ENCODE measurements around the gene LRRD1. TPM values are rescaled to one million over a fixed set of nuclear protein-coding genes. Genes with fewer than 3 reads are reported as not detected.

LRRD1 gene
- total and polyA plus RNA-seq, 11 donors: 0.17 to 0.33 (median 0.19) TPM; not detected in 7

- TF ChIP-seq POLR2A (IDR thresholded peaks at IDR 0.05) (no peak), CTCF (IDR thresholded peaks at IDR 0.05) (no peak)
- intact Hi-C loops (cut with DNase I): loop anchor here in 1 of 10 donors (10.0 kb wide), 1 partner anchor 122 kb away; no protein-coding TSS in a partner anchor
- Histone ChIP-seq H3K9me3 (peaks cover 0 to 6% (median 0%) of the 10 kb centered on the region in 12 donors), H3K4me1 (no peaks in the 10 kb centered on the region), H3K27ac (no peak overlapping the region), H3K27me3 (no peaks in the 10 kb centered on the region), H3K4me3 (no peak overlapping the region), H3K36me3 (peaks cover 0 to 99% (median 87%) of the 10 kb centered on the region in 9 donors)
- no peak for DNase-seq
- WGBS, 4 donors: 94 to 95% (median 95%) methylated on average over 4 of the region's 4 CpGs
- no peak for ATAC-seq
These were observed 48.0 kb upstream of the LRRD1 start for GRCh38 chr7:92226981-92227380.

- H3K36me3 ChIP-seq: peaks cover 0 to 100% (median 95%) of the 10 kb centered on the region in 9 donors
- TF ChIP-seq CTCF (IDR thresholded peaks at IDR 0.05) (no peak), POLR2A (IDR thresholded peaks at IDR 0.05) (no peak)
- H3K9me3 ChIP-seq: no peaks in the 10 kb centered on the region
- no peaks in the 10 kb centered on the region for H3K27me3 ChIP-seq
- WGBS, 4 donors: 96 to 98% (median 97%) methylated on average over 3 of the region's 3 CpGs
- intact Hi-C loops (cut with DNase I): loop anchor here in 1 of 10 donors (10.0 kb wide), 1 partner anchor 117 kb away; no protein-coding TSS in a partner anchor
- DNase-seq (no peak), ATAC-seq (no peak)
- H3K4me1 ChIP-seq: no peaks in the 10 kb centered on the region
- no peak overlapping the region for H3K27ac ChIP-seq
- no peak overlapping the region for H3K4me3 ChIP-seq
These were observed 42.8 kb upstream of the LRRD1 start for GRCh38 chr7:92221766-92222165.

GRCh38 chr7:92206672-92207071 lies 27.7 kb upstream of the LRRD1 start:
- Histone ChIP-seq H3K36me3 (peaks cover 0 to 98% (median 85%) of the 10 kb centered on the region in 9 donors), H3K27ac (no peak overlapping the region), H3K4me3 (no peak overlapping the region), H3K4me1 (no peaks in the 10 kb centered on the region), H3K27me3 (no peaks in the 10 kb centered on the region), H3K9me3 (peaks cover 0 to 19% (median 5%) of the 10 kb centered on the region in 12 donors)
- TF ChIP-seq POLR2A (IDR thresholded peaks at IDR 0.05) (no peak), CTCF (IDR thresholded peaks at IDR 0.05) (no peak)
- no peak for DNase-seq
- no peak for ATAC-seq
- intact Hi-C loops (cut with DNase I): no loop called here
- 96 to 100% (median 98%) methylated on average over 1 of the region's 1 CpG for WGBS, 4 donors

GRCh38 chr7:92205987-92206386 lies 27.0 kb upstream of the LRRD1 start:
- 98 to 100% (median 99%) methylated on average over 1 to 3 of the region's 3 CpGs for WGBS, 4 donors
- Histone ChIP-seq H3K27me3 (no peaks in the 10 kb centered on the region), H3K27ac (no peak overlapping the region), H3K9me3 (peaks cover 0 to 19% (median 5%) of the 10 kb centered on the region in 12 donors), H3K4me1 (no peaks in the 10 kb centered on the region), H3K36me3 (peaks cover 0 to 98% (median 85%) of the 10 kb centered on the region in 9 donors), H3K4me3 (no peak overlapping the region)
- DNase-seq (no peak), ATAC-seq (no peak)
- TF ChIP-seq POLR2A (IDR thresholded peaks at IDR 0.05) (no peak), CTCF (IDR thresholded peaks at IDR 0.05) (no peak)
- intact Hi-C loops (cut with DNase I): no loop called here
